SK-N-SH (cell line): ENCODE results near the gene SLC22A14. TPM values are rescaled to one million over a fixed set of nuclear protein-coding genes. Genes with fewer than 3 reads are reported as not detected.

ENCODE experiments used
- CTCF ChIA-PET: fragments of 300-600, 350-600 bp; formaldehyde crosslinking; extraction: SDS; loops from one replicate; lab custom pipeline; 2021; lab: Yijun Ruan, JAX
- POLR2A ChIA-PET: fragments of 350-600 bp; sonication (Branson Sonifier 250); formaldehyde crosslinking; extraction: SDS; loops from one replicate; lab custom pipeline; 2020; ENCODE audit warnings: antibody characterized with exemption, inconsistent platforms; lab: Yijun Ruan, JAX
- DNase-seq: peaks from one replicate; pipeline ENCODE4 v3.0.0; 2012
- H2AFZ ChIP-seq: fragments of 200-600 bp; sonication (generic); 2 replicates; pipeline ENCODE4 v1.8.1; 2016; ENCODE audit warnings: antibody characterized with exemption, mild to moderate bottlenecking, low read depth
- H3F3A ChIP-seq: fragments of 200-600 bp; sonication (generic); replicated peaks from 2 replicates; pipeline ENCODE3; 2016; ENCODE audit warnings: antibody characterized with exemption, mild to moderate bottlenecking; ENCODE audit not compliant: insufficient read depth
- H3K27ac ChIP-seq, 2 experiments: fragments of 200-500 bp in 1 of 2; fragments of 200-600 bp in 1 of 2; sonication (Bioruptor generic) in 1 of 2; sonication (generic), shearing (Covaris generic) in 1 of 2; 2 replicates each; pipeline versions ENCODE4 v1.5.1 to v1.6.1; 2014 to 2016; ENCODE audit warnings: low read depth in 2 of 2, inconsistent platforms in 1 of 2, low read length in 1 of 2, mild to moderate bottlenecking in 1 of 2, mixed read lengths in 1 of 2
- H3K27me3 ChIP-seq: fragments of 200-600 bp; sonication (generic), shearing (Covaris generic); 2 replicates; pipeline ENCODE4 v1.6.1; 2016; ENCODE audit warnings: mixed run types; ENCODE audit not compliant: insufficient read depth
- H3K36me3 ChIP-seq, 2 experiments: fragments of 200-500 bp in 1 of 2; fragments of 200-600 bp in 1 of 2; sonication (Bioruptor generic) in 1 of 2; sonication (generic) in 1 of 2; replicated peaks in 1 of 2; 2 replicates each; pipeline versions ENCODE3 to v1.5.1; 2014 to 2016; ENCODE audit warnings: low read length in 1 of 2, mild to moderate bottlenecking in 1 of 2; ENCODE audit not compliant: insufficient read depth in 2 of 2, control insufficient read depth in 1 of 2
- H3K4me1 ChIP-seq, 2 experiments: fragments of 200-500 bp in 1 of 2; fragments of 200-600 bp in 1 of 2; sonication (Bioruptor generic) in 1 of 2; sonication (generic), shearing (Covaris generic) in 1 of 2; 2 replicates each; pipeline versions ENCODE4 v1.5.1 to v1.6.1; 2014 to 2016; ENCODE audit warnings: low read depth in 1 of 2, low read length in 1 of 2, mixed run types in 1 of 2; ENCODE audit not compliant: insufficient read depth in 2 of 2, control insufficient read depth in 1 of 2
- H3K4me2 ChIP-seq: fragments of 200-600 bp; sonication (generic), shearing (Covaris generic); 2 replicates; pipeline ENCODE4 v1.6.1; 2017; ENCODE audit warnings: mixed run types
- H3K4me3 ChIP-seq, 2 experiments: fragments of 200-500 bp in 1 of 2; fragments of 200-600 bp in 1 of 2; sonication (Bioruptor generic) in 1 of 2; sonication (generic), shearing (Covaris generic) in 1 of 2; 2 replicates each; pipeline versions ENCODE4 v1.5.1 to v1.8.1; 2014 to 2016; ENCODE audit warnings: low read depth in 2 of 2, inconsistent platforms in 1 of 2, low read length in 1 of 2, mild to moderate bottlenecking in 1 of 2, mixed read lengths in 1 of 2, moderate library complexity in 1 of 2
- H3K79me2 ChIP-seq: fragments of 200-600 bp; sonication (generic); 2 replicates; pipeline ENCODE4 v1.8.1; 2017; ENCODE audit warnings: mild to moderate bottlenecking; ENCODE audit not compliant: insufficient read depth
- H3K9ac ChIP-seq: fragments of 200-600 bp; sonication (generic); 2 replicates; pipeline ENCODE4 v1.6.1; 2017; ENCODE audit warnings: mixed run types
- H3K9me2 ChIP-seq: fragments of 200-600 bp; sonication (generic); 2 replicates; pipeline ENCODE4 v1.6.1; 2017; ENCODE audit warnings: mixed run types
- H3K9me3 ChIP-seq: fragments of 200-600 bp; sonication (generic); 2 replicates; pipeline ENCODE4 v1.6.1; 2017; ENCODE audit warnings: mixed run types, mild to moderate bottlenecking, moderate library complexity
- H4K20me1 ChIP-seq: fragments of 200-600 bp; sonication (generic); 2 replicates; pipeline ENCODE4 v1.6.1; 2017; ENCODE audit warnings: mild to moderate bottlenecking, mixed run types; ENCODE audit not compliant: insufficient read depth
- FOSL2 ChIP-seq: IDR thresholded peaks from 2 replicates; pipeline ENCODE4 v1.4.0; 2012; ENCODE audit warnings: low read depth, mild to moderate bottlenecking, moderate library complexity, borderline replicate concordance
- JUND ChIP-seq: IDR thresholded peaks from 2 replicates; pipeline ENCODE4 v1.4.0; 2012
- NRF1 ChIP-seq: IDR thresholded peaks from 2 replicates; pipeline ENCODE4 v1.6.1; 2012; ENCODE audit warnings: low read depth, mild to moderate bottlenecking, low read length
- POLR2AphosphoS5 ChIP-seq: IDR thresholded peaks from 2 replicates; pipeline ENCODE4 v1.6.1; 2012; ENCODE audit warnings: low read depth, low read length
- SIN3A ChIP-seq: IDR thresholded peaks from 2 replicates; pipeline ENCODE4 v1.6.1; 2012; ENCODE audit warnings: low read depth, mild to moderate bottlenecking, low read length, moderate library complexity, borderline replicate concordance
- WGBS: methylation state at CpG from one replicate; pipeline ENCODE4 v1.1.6; 2017; ENCODE audit warnings: low lambda C conversion rate; 5-methylcytosine and 5-hydroxymethylcytosine counted together
- polyA plus RNA-seq, 3 experiments: library from polyadenylated mRNA; depleted of rRNA; stranded (reverse); fragments of >200 nt; gene quantifications; 2 replicates each; pipeline ENCODE4 v1.2.3, GENCODE V29; 2012
- TF ChIP-seq, protein P1 (sequence below): fragments of 150-350 bp; IDR thresholded peaks from 2 replicates; pipeline ENCODE4 v1.6.1; 2017; ENCODE audit warnings: antibody characterized with exemption, low read length, low read depth, borderline replicate concordance
- TF ChIP-seq, protein P2 (sequence below): fragments of 200-600 bp; sonication (generic); IDR thresholded peaks from 2 replicates; pipeline ENCODE4 v1.6.1; 2017; ENCODE audit warnings: antibody characterized with exemption, mild to moderate bottlenecking, moderate library complexity
- TF ChIP-seq, protein P3 (sequence below): IDR thresholded peaks from 2 replicates; pipeline ENCODE4 v1.4.0; 2012; ENCODE audit warnings: low read depth

The SLC22A14 gene
- polyA plus RNA-seq, 1 of the 3 experiments (the other 2 are of a cell fraction): 0.16 TPM

DNA sequence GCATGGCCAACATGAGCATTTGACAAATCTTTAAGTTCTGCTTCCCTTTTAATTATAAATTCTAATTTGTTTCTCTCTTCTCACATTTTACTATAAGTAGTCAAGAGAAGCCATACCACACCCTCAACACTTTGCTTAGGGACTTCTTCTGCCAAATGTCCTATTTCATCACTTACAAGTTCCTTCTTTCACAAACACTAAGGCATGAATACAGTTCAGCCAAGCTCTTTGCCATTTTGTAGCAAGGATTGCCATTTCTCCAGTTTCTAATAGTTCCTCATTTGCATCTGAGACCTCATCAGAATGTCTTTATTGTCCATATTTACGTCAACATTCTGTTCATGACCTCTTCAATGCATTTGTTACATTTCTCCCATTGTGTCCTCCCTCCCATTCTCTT is 29.4 kb downstream of the SLC22A14 start:
- H2AFZ ChIP-seq: no peak overlapping the region
- CTCF ChIA-PET: no interaction called here
- TF ChIP-seq, protein P1, sequence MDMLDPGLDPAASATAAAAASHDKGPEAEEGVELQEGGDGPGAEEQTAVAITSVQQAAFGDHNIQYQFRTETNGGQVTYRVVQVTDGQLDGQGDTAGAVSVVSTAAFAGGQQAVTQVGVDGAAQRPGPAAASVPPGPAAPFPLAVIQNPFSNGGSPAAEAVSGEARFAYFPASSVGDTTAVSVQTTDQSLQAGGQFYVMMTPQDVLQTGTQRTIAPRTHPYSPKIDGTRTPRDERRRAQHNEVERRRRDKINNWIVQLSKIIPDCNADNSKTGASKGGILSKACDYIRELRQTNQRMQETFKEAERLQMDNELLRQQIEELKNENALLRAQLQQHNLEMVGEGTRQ: no peak
- TF ChIP-seq, all 33 proteins: peak for 0

DNA sequence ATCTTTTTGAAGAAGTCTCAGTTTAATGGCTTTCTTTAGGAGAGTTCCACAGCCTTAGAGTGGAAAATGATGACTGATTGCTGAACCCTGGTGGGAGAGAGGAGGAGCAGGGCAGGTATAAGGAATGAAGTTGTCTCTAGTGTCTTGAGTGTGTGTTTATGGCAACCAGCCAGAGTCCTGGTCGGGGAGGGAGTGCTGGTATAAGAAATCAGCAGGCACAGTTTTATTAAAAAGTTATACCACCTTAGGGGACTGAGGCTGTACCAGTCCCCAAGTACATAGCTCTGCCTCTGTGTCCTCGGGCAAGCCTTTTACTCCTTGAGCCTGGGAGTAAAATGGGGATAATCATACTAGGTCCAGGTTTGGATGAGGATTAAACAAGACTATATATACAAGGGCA is 29.8 kb downstream of the SLC22A14 start:
- no peak overlapping the region for H3K9ac ChIP-seq
- H3K27me3 ChIP-seq: no peaks in the 10 kb centered on the region; the same call in 1 of the 2 replicates
- WGBS: 26% methylated on average over 2 of the region's 2 CpGs
- no peak overlapping the region for H3K4me2 ChIP-seq
- no peaks in the 10 kb centered on the region for H3K79me2 ChIP-seq
- H3K27ac ChIP-seq: no peak overlapping the region
- peaks cover 0 to 22% of the 10 kb centered on the region in 2 experiments; a peak in 1 of 4 replicates for H3K4me1 ChIP-seq
- no peaks in the 10 kb centered on the region for H3K9me3 ChIP-seq
- no peaks in the 10 kb centered on the region for H4K20me1 ChIP-seq
- H2AFZ ChIP-seq: no peak overlapping the region
- TF ChIP-seq SIN3A (no peak), FOSL2 (no peak), NRF1 (no peak), POLR2AphosphoS5 (no peak), JUND (no peak)
- TF ChIP-seq, protein P2, sequence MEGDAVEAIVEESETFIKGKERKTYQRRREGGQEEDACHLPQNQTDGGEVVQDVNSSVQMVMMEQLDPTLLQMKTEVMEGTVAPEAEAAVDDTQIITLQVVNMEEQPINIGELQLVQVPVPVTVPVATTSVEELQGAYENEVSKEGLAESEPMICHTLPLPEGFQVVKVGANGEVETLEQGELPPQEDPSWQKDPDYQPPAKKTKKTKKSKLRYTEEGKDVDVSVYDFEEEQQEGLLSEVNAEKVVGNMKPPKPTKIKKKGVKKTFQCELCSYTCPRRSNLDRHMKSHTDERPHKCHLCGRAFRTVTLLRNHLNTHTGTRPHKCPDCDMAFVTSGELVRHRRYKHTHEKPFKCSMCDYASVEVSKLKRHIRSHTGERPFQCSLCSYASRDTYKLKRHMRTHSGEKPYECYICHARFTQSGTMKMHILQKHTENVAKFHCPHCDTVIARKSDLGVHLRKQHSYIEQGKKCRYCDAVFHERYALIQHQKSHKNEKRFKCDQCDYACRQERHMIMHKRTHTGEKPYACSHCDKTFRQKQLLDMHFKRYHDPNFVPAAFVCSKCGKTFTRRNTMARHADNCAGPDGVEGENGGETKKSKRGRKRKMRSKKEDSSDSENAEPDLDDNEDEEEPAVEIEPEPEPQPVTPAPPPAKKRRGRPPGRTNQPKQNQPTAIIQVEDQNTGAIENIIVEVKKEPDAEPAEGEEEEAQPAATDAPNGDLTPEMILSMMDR: no peak
- TF ChIP-seq, protein P3, sequence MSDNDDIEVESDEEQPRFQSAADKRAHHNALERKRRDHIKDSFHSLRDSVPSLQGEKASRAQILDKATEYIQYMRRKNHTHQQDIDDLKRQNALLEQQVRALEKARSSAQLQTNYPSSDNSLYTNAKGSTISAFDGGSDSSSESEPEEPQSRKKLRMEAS: no peak
- H3K36me3 ChIP-seq: no peaks in the 10 kb centered on the region
- no peaks in the 10 kb centered on the region for H3K9me2 ChIP-seq
- ChIA-PET CTCF (interaction anchor here (3.5 kb wide), 1 partner anchor 35 kb away, joined by 15 read pairs; the partner anchor contains the start of gene XYLB), POLR2A (no interaction called here)
- no peaks in the 10 kb centered on the region for H3F3A ChIP-seq
- H3K4me3 ChIP-seq: no peak overlapping the region
- no peak for DNase-seq

More for the DNA sequence above, 29.4 kb downstream of the SLC22A14 start:
- no peaks in the 10 kb centered on the region for H4K20me1 ChIP-seq
- no peaks in the 10 kb centered on the region for H3F3A ChIP-seq
- H3K9me3 ChIP-seq: no peaks in the 10 kb centered on the region
- no peaks in the 10 kb centered on the region for H3K36me3 ChIP-seq
- peaks cover 0 to 22% of the 10 kb centered on the region in 2 experiments; a peak in 1 of 4 replicates for H3K4me1 ChIP-seq
- H3K79me2 ChIP-seq: no peaks in the 10 kb centered on the region
- no peak overlapping the region for H3K4me3 ChIP-seq
- POLR2A ChIA-PET: no interaction called here
- H3K27me3 ChIP-seq: no peaks in the 10 kb centered on the region; the same call in 1 of the 2 replicates
- 38% methylated on average over 1 of the region's 1 CpG for WGBS
- no peak for DNase-seq
- H3K27ac ChIP-seq: no peak overlapping the region
- H3K9me2 ChIP-seq: no peaks in the 10 kb centered on the region
- H3K4me2 ChIP-seq: no peak overlapping the region
- no peak overlapping the region for H3K9ac ChIP-seq
